Tibial nerve (tissue), 4 donors: ENCODE data around the gene PJA1.

Source experiments
- EP300 ChIP-seq, 2 donors: sonication (generic); formaldehyde crosslinking; IDR thresholded peaks; one replicate each; pipeline ENCODE4 v1.6.1; 2017; ENCODE audit warnings: antibody characterized with exemption in 2 of 2, mild to moderate bottlenecking in 1 of 2
- TF ChIP-seq, protein P1 (sequence below), 5 experiments: fragments of 200-600 bp in 3 of 5; fragments of 450-650 bp in 2 of 5; sonication (generic) in 3 of 5; IDR thresholded peaks; one replicate each; pipeline ENCODE4 v1.5.1; 2016 to 2019; ENCODE audit warnings: antibody characterized with exemption in 5 of 5, mild to moderate bottlenecking in 3 of 5, moderate library complexity in 2 of 5

DNA sequence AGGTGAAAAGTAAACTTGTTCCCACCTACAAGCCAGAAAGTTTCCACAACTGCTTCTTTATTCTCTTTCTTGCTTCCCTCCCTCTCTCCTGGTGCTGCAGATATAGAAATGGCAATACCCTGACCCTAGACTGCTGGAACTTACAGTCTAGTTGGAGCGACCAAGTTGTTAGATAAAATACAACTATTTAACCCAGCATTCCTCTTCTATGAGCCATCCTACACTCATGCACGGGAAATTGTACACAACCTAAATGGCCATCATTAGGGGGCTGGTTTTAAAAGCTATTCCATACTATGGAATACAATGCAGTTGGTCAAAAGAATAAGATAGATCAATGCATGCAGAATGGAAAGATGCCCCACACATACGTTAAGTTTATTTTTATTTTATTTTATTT lies 41.1 kb downstream of the PJA1 start:
- TF ChIP-seq, protein P1, sequence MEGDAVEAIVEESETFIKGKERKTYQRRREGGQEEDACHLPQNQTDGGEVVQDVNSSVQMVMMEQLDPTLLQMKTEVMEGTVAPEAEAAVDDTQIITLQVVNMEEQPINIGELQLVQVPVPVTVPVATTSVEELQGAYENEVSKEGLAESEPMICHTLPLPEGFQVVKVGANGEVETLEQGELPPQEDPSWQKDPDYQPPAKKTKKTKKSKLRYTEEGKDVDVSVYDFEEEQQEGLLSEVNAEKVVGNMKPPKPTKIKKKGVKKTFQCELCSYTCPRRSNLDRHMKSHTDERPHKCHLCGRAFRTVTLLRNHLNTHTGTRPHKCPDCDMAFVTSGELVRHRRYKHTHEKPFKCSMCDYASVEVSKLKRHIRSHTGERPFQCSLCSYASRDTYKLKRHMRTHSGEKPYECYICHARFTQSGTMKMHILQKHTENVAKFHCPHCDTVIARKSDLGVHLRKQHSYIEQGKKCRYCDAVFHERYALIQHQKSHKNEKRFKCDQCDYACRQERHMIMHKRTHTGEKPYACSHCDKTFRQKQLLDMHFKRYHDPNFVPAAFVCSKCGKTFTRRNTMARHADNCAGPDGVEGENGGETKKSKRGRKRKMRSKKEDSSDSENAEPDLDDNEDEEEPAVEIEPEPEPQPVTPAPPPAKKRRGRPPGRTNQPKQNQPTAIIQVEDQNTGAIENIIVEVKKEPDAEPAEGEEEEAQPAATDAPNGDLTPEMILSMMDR (IDR thresholded peaks at IDR 0.05) = no peak
- TF ChIP-seq EP300 (IDR thresholded peaks at IDR 0.05) = no peak
